ENCODE data around the gene EIF4EBP2.

Gene EIF4EBP2

DNA sequence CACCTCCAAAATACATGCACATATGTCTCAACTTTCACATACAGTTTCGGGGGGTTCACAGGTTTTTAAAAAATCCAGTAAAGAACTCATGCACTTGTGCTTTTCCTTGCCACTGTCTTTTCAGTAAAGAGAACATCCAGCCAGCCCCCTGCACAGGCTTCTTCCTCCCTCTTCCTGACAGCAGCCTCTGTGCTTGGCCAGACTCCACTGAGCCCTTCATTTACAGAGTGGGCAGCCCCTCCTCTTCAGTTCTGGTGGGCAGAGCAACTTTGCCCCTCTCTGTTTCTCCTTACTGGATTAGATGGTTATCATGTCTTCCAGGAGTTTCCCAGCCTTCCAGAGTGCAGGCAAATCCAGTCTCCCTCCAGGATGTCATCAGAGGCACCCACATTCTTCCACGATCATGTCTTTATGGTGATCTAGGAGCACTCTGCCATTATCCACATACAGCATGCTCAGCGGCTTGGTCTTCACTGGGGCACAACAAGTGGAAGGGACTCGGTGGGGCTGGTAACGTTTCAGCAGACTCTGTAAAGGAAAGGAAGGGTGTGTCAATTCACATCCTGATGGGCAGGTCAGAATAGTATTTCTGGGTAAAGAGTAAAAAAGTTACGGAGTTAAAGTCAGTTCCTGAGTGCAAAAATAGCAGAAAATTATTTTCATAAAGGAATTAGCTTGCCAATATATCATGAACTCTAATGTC is 28.8 kb downstream of the EIF4EBP2 start:
- DNase-seq (ENCODE audit: low spot score), result no peak

DNA sequence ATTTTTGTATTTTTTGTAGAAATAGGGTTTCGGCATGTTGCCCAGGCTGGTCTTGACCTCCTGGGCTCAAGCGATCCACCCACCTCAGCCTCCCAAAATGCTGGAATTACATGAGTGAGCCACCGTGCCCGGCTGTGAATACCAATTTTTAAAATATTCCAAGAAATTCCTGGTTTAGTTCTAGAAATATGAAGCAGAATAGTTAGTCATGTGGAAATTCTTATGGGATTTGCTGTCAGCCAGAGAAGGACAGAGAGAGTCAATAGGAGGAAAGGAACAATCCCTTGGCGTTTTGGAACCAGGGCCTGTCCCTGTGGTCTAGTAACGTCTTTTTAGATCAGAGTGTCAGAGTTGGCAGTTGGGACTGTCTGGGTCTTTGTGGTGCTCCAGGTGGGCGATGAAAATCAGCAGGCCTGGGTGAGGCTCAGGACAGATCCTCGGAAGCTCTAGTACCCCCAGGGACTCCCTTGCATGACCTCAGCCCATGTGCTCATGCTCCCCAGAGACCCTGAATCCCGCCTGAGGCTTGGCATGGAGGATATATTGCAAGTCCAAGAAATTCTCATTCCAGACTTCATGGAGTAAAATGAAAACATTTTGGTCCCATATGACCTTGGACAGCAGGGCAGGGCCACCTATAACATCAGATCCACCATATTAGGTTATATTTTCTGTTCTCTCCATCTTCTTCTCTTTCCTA is 29.8 kb downstream of the EIF4EBP2 start:
- DNase-seq (ENCODE audit: low spot score), result no peak

DNA sequence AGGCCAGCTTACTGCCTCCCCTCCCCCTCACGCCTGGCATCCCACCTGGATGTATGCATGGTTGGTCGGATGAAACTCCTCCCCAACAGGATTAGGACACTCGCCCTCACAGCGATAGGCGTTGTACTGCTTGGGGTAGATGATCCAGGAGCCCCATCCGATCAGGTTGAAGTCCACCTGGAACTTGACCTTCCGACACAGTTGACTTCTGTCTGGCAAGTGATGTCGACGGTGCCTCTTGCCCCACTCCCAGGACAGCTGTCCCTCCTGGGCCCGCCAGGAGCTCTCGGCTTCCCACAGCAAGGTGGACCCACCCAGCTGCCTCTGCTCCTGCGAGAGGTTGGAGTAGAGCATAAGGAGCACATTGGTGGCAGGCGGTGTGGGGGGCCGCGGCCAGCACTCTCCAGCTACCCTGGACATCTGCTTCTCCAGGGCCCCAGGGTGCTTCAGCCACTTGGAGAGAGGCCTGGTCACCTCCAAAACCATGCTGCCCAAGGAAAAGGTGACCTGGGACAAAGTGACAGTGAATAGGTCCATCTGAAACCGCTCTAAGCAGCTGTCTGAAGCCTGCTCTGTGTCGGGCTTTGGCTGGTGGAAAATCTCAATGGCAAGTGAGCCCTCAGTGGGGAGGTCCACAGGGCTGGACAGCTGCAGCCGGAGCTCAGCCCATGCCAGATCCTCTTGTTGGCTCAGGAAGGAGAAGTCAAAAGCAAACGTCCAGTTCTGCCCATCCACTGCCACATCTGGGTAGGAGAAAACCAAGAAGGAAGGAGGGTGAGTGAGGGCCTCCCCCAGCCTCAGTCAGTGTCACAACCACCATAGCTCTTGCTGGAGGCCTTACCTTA is 31.5 kb downstream of the EIF4EBP2 start:
- DNase-seq (ENCODE audit: low spot score), result no peak

GRCh38 chr10:70437721-70438120 is 33.8 kb downstream of the EIF4EBP2 start:
- no peak for DNase-seq (ENCODE audit: low spot score)

- DNase-seq (ENCODE audit: low spot score), result no peak
Measured at GRCh38 chr10:70440296-70441160, 36.6 kb downstream of the EIF4EBP2 start.

DNA sequence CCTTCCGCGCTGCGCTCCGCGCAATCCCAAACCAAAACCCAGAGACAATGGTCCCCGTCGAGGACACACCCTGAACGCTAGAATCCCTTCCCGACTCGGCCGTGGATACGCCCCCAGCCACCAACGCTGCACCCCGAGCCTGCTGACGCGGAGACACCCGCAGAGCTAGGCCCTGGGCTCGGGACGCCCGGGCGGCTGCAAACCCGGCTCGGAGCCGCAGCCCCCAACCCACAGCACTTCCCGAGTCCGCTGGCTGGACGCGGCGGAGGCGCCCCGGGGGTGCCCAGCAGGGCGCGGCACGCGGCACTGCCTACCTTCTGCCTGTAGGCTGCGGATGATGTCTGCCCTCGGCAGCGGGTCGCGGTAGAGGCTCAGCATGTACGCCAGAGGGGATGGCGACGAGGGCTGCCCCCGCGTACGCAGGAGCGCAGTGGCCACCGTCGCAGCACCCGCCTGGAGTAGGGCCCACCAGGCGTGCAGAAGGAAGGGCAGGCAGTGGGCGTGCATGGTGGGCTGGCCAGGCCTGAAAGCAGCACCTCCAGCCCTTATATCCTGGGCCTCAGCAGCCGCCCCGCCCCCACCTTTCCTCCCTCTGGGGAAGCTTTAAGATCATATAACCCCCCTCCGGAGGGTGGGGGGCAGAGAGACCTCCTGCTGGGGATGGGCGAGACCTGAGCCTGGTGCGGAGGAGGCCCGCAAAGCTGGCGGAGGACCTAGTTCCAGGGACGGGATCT is 37.4 kb downstream of the EIF4EBP2 start, which contains the start of gene NODAL:
TSS of gene NODAL (minus strand) at position 521 of the 734 bp plus-strand sequence. CDS start at position 507, 14 bp downstream.
- DNase-seq (ENCODE audit: low spot score), result no peak

DNA sequence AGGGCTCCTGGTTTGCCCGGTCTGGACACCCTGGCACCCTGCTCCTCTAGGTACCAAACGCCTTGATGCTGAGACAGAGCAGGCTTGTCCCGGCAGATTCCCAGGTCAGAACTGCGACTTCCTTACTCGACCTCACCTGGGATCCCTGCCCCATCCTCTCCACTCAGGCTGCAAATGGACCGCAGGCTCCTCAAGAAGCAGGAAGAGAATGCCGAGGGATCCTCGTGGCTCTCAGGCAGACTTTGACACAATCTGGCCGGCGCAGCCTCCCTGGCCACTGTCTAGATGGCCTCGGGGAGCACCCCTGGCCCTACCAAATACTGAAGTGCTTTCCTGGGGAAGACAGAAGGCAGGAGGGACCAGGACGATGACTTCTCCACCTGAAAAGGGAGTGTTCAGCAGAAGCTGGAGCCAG is 38.0 kb downstream of the EIF4EBP2 start:
- DNase-seq (ENCODE audit: low spot score), result no peak

GRCh38 chr10:70442332-70442988 is 38.5 kb downstream of the EIF4EBP2 start:
- no peak for DNase-seq (ENCODE audit: low spot score)

- DNase-seq (ENCODE audit: low spot score), result no peak
Measured at GRCh38 chr10:70444744-70445143, 40.8 kb downstream of the EIF4EBP2 start.

- no peak for DNase-seq (ENCODE audit: low spot score)
Measured at GRCh38 chr10:70445718-70446657, 42.0 kb downstream of the EIF4EBP2 start.

GRCh38 chr10:70448236-70448635 is 44.3 kb downstream of the EIF4EBP2 start:
- DNase-seq (ENCODE audit: low spot score), result no peak

- DNase-seq (ENCODE audit: low spot score), result no peak
Measured at GRCh38 chr10:70455213-70455630, 51.3 kb downstream of the EIF4EBP2 start.

- no peak for DNase-seq (ENCODE audit: low spot score)
Measured at GRCh38 chr10:70456164-70456563, 52.2 kb downstream of the EIF4EBP2 start.

DNA sequence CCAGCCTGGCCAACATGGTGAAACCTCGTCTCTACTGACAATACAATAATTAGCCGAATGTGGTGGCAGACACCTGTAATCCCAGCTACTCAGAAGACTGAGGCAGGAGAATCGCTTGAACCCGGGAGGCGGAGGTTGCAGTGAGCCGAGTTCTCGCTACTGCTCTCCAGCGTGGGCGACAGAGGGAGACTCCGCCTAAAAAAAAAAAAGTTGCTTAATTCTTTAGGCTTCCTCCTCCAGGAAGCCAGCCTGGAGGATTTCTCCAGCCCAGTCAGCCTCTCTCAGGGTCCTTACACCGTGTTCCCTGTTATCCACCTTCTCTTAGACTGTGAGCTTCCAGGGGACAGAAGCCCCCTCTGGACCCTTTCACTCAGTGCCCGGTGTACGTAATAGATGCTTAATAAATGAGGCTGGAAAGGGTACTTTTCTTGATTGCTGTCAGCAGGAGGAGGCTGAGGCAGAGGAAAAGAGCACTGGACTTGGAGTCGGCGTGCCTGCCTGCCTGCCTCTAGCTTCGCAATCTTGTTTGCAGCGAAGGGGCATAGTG is 53.9 kb downstream of the EIF4EBP2 start:
- no peak for DNase-seq (ENCODE audit: low spot score)

- DNase-seq (ENCODE audit: low spot score), result no peak
Measured at GRCh38 chr10:70458329-70459060, 54.5 kb downstream of the EIF4EBP2 start.

- DNase-seq (ENCODE audit: low spot score), result no peak
Measured at GRCh38 chr10:70459061-70459773, 55.3 kb downstream of the EIF4EBP2 start.

DNA sequence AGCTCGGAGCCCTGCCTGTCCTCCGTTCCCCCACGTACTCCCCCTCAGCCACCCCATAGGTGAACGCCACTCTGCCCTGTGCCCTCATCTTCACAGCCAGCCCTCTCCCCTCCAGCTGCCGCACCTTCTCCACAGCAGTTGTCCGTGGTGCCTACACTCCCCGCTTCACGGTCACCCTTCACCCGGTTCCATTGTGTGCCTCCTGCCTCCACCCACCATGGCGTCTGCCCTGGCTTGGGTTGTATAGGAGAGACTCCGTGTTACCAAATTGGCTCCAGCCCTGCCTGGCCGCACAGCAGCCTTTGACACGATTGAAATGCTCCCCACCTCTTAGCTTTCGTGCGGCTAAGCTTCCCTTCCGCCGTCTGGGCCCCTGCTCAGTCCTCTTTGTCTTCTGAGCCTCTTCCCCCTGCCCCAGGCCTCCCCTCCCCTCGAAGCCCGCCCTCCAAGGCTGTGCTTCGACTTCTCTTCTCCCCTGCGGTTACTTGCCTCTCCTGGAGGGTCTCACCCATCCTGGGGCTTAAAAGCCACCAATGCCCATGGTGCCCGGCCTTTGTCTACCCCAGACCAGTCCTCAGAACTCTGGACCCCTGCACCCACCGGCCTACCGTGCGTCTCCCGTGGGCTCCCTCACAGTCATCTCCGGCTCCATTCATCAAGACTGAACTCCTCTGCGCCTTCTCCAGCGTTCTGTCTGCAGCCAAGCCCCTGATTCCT is 56.0 kb downstream of the EIF4EBP2 start:
- DNase-seq (ENCODE audit: low spot score), result no peak

All from HuH-7 (cell line).